GM20000 (cell line): ENCODE results near the gene CASKIN1.

ENCODE experiments used
- DNase-seq: peaks from one replicate; pipeline ENCODE4 v3.0.0; 2012; ENCODE audit warnings: low spot score
- TF ChIP-seq, protein P1 (sequence below): IDR thresholded peaks from 2 replicates; pipeline ENCODE4 v1.5.1; 2012; ENCODE audit warnings: mild to moderate bottlenecking, control low read depth; ENCODE audit errors: extremely low read depth, missing control alignments

The CASKIN1 gene

DNA sequence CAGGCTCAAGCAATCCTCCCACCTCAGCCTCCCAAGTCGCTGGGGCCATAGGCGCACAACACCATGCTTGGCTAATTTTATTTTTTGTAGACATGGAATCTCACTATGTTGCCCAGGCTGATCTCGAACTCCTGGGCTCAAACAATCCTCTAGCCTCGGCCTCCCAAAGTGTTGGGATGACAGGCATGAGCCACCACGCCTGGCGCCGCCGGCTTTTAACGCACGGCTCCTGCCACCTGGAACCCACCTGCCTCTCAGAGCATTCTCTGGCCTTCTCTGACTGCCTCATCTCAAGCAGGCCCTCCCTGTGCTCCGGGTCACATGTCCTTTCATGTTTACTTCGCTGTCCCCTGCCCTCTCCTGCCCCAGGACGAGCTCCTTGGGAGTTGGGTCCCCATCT is 10.3 kb downstream of the CASKIN1 start:
- TF ChIP-seq, protein P1, sequence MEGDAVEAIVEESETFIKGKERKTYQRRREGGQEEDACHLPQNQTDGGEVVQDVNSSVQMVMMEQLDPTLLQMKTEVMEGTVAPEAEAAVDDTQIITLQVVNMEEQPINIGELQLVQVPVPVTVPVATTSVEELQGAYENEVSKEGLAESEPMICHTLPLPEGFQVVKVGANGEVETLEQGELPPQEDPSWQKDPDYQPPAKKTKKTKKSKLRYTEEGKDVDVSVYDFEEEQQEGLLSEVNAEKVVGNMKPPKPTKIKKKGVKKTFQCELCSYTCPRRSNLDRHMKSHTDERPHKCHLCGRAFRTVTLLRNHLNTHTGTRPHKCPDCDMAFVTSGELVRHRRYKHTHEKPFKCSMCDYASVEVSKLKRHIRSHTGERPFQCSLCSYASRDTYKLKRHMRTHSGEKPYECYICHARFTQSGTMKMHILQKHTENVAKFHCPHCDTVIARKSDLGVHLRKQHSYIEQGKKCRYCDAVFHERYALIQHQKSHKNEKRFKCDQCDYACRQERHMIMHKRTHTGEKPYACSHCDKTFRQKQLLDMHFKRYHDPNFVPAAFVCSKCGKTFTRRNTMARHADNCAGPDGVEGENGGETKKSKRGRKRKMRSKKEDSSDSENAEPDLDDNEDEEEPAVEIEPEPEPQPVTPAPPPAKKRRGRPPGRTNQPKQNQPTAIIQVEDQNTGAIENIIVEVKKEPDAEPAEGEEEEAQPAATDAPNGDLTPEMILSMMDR, result no peak
- DNase-seq, result no peak

DNA sequence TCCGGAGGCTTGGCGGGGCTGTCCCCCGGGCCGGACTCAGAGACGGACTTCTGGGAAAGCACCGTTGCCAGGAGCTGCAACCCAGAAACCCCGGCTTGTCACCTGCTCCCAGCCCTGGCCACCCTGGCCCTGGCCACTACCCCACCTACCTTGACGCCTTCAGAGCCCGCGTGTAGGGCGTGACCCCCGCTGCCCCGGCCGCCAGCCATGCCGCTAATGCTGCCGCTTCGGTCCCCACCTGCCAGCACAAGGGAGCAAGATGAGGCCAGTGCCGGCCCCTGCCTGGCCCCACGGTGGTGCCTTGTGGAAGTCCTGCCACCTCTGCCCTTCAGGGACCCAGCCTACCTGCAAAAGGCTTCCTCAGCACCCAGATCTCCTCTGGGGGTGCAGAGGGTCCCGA is 11.4 kb downstream of the CASKIN1 start:
- DNase-seq, result no peak
- TF ChIP-seq, protein P1, result no peak

DNA sequence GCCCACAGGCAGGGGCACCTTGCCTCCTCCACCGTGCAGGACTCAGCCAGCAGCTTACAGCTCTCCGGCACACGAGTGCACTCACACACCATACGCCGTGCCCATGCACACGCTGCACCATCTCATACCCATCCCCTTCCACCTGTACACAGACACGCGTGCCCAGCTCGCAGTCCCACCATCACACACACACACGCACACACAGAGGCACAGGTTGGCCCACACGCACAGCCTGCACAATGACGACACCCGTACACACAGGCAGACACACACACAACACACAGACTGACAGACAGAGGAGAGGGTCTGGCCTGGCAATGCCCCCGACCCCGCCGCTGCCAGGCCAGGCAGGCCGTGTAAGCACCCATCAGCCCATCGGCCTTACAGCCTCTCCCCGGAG is 12.1 kb downstream of the CASKIN1 start:
- TF ChIP-seq, protein P1, result no peak
- DNase-seq, result no peak

DNA sequence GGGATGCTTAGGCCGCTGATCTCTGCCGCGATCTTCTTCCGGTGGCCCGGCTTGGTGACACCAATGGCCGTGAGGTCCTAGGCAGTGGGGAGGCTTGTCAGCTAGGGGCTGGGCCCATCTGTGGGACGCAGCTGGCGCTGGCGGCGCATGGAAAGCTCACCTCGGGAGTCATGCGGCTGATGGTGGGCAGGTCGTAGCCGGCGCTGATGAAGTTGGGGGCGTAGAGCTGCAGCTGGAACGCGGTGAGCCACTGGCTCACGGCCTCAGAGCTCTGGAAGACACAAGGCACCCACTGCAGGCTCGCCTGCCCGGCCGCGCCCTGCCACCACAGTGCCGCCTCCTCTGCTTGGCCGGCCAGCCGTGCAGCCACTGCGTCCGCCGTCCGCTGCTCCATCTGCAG is 12.7 kb downstream of the CASKIN1 start:
- TF ChIP-seq, protein P1, result no peak
- DNase-seq, result no peak

DNA sequence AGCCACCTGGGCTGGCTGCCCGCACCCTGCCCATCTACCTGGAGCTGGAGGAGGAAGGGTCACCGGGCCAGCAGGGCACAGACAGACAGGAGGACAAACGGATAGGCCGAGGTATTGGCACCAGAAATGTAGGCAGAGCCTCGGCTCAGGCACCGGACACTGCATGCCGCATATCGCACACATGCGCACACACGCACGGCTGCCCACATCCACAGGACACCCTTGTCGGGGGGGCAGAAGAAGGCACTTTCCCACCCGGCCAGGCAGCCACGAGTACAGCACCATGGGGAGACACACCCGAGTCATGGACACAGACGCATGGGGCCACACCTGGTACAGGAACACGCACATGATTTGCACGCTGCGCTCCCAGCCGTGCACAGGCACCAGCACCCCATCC is 14.5 kb downstream of the CASKIN1 start:
- TF ChIP-seq, protein P1, result no peak
- no peak for DNase-seq

DNA sequence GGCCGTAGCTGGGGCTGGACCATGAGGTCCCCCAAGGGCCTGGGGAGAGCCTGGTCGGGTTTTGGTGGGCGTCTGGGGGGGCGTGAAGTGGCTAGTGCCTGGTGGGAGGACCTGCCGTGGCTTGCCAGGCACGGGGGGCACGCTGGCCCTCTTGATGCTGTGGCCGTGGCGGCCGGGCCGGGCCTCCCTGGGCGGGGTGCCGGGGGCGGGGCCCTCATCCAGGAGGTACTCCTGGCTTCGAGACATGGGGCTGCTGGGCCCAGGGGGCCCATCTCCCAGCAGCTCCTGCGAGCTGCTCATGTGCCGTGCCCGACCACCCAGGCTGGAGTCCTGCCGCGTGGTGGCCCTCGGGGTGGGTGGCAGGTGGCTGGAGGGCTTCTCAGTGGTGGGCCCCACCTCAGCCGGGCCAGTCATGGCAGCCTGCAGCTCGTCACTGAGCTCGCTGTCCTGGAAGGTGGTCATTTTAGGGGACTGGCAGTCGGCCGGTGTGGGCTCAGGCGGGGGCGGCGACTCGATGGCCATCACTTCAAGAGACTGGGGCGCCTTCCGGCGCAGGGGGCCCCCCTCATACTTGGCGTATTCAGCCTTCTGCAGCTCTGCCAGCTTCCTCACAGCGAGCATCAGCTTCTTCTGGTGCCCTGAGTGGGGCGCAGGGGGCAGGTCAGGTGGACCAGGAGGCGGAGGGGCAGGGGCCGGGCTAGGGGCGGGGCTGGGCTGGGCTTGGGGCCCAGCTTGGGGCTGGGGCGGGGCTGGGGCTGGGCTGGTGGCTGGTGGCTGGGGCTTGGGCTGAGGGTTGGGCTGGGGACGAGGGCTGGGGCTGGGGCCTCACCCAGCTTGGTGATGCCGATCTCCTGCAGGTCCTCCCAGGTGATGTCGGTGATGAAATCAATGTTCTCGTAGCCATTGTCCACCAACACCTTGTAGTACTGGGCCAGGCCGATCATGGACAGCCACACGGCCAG is 15.2 kb downstream of the CASKIN1 start:
- no peak for DNase-seq
- TF ChIP-seq, protein P1, result no peak

DNA sequence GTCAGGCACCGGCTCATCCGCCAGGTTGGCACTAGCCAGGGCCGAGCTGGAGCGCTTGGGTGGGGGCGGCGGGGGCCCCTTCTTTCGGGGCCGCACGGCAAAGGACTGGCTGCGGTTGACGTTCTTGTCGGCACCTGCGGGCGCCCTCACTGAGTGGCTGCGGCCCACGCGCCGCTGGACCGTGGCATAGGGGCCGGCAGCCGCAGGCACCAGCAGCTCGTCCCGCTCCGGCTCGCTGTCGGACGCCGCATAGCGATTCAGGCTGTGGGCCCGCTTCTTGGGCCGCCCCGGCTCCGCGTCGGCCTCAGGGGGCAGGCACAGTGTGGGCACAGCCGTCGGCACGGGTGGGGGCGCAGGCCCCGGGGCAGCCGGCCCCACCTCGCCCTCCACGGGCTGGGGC is 15.9 kb downstream of the CASKIN1 start:
- TF ChIP-seq, protein P1, result no peak
- DNase-seq, result no peak
